NB4 (cell line): ENCODE measurements around the gene NDUFAF8.

ENCODE experiments used
- POLR2A ChIP-seq: IDR thresholded peaks from 2 replicates; pipeline ENCODE4 v1.6.1; 2011; ENCODE audit warnings: mild to moderate bottlenecking; ENCODE audit not compliant: insufficient read length; ENCODE audit errors: extremely low read depth
- TF ChIP-seq, protein P1 (sequence below): IDR thresholded peaks from one replicate; pipeline ENCODE4 v1.5.1; 2012; ENCODE audit warnings: low read depth, low read length
- TF ChIP-seq, protein P2 (sequence below): IDR thresholded peaks from 2 replicates; pipeline ENCODE4 v1.6.1; 2011; ENCODE audit warnings: low read depth, low read length

DNA sequence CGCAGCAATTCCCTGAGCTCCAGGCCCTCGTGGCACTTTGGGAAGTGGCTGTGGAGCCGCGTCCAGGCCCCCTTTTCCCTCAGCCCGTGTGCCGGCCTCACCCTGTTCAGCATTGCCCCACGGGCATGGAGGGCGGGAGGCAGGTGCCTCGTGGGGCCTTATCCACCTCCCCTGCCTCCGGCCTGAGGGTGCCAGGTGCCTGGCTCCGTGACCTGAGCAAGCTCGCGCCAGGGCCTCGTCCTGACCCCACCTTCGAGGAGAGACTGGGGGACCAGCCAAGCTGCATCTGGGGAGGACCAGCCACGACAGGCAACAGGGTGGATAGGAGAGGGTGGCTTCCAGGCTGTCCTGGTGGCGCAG, 46.1 kb upstream of the NDUFAF8 start:
- TF ChIP-seq, protein P1, sequence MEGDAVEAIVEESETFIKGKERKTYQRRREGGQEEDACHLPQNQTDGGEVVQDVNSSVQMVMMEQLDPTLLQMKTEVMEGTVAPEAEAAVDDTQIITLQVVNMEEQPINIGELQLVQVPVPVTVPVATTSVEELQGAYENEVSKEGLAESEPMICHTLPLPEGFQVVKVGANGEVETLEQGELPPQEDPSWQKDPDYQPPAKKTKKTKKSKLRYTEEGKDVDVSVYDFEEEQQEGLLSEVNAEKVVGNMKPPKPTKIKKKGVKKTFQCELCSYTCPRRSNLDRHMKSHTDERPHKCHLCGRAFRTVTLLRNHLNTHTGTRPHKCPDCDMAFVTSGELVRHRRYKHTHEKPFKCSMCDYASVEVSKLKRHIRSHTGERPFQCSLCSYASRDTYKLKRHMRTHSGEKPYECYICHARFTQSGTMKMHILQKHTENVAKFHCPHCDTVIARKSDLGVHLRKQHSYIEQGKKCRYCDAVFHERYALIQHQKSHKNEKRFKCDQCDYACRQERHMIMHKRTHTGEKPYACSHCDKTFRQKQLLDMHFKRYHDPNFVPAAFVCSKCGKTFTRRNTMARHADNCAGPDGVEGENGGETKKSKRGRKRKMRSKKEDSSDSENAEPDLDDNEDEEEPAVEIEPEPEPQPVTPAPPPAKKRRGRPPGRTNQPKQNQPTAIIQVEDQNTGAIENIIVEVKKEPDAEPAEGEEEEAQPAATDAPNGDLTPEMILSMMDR = no peak
- TF ChIP-seq, protein P2, sequence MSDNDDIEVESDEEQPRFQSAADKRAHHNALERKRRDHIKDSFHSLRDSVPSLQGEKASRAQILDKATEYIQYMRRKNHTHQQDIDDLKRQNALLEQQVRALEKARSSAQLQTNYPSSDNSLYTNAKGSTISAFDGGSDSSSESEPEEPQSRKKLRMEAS = no peak
- no peak for TF ChIP-seq POLR2A
